ENCODE measurements around the gene LYRM2.

Gene LYRM2

DNA sequence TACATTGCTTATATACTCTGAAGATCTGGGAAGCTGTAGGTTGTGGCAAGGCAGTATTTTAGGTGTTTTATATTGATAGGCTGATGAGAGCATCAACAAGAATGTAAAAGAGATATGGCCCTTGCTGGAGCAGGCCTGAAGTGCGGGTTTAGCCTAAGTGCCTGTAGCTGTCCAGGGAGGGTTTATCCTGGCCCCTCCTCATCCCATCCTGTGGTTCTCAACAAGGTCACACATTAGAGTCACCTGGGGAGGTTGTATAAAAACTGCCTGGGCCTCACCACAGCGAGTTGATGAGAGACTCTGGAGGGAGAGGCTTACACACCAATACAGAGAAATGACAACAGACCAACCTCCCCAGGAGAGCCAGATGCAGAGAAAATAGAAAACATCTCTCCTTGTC is 48.4 kb downstream of the LYRM2 start:
- no peak for DNase-seq

DNA sequence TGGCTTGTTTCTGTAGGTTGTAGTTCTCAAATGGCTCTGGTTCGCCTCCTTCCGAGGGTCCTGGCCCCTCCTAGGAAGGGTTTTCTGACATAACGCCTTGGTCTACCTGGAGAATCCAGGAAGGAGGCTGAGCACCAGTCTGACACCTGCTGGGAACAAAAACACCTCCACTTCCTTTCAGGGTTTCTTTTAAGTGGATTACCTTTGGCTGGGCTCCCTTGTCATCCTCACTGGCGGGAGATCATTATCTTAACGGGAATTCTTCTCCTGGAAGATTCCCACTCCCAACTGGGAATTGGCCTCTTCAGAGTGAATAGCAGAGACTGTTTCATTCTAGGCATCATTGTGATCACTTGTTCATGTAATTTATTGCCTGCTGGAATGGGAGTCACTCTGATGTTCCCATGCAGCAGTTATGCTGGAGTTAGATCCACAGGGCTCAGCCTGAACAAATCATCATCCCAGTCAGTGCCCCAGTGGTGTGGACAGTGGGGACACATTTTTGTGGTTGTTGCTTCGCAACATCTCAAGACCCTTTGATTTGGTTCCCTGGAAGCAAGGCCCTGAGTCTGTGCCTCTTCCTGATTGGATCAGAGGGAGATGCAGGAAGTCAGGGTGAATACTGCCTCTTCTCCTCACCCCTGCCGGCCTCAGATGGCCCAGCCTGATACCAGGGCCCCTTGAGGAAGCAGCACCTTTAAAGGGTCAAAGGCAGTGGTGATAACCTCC is 49.1 kb downstream of the LYRM2 start:
- no peak for DNase-seq

DNA sequence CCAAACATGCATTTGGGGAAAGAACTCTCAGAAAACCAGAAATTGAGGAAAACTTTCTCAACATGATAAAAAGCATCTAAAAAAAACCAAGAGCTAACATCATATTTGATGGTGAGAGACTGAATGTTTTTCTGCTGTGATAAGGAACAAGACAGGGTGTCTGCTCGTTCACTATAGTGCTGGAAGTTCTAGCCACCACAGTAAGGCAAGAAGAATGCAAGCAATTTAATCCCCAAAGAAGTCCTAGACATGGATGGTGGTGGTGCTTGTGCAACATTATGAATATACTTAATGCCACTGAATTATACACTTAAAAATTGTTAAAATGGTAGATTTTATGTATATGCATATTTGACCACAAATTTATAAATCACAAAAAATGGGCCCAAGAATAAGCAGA is 53.4 kb downstream of the LYRM2 start:
- no peak for DNase-seq

DNA sequence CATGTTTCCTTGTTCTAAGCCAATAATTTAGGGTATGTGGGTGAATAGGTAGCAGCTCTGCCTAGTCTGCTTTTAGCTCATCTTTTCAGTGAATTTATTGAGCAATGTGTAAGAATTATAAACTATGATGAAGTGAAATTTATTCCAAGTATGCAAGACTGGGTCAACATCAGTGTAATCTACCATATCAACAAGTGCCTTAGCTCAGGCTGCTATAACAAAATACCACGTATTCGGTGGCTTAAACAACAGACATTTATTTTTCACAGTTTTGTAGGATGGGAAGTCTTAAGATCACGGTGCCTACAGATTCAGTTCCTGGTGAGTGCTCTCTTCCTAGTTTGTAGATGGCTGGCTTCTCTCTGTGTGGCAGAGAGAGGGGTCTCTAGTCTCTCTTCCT is 54.0 kb downstream of the LYRM2 start:
- DNase-seq = no peak

DNA sequence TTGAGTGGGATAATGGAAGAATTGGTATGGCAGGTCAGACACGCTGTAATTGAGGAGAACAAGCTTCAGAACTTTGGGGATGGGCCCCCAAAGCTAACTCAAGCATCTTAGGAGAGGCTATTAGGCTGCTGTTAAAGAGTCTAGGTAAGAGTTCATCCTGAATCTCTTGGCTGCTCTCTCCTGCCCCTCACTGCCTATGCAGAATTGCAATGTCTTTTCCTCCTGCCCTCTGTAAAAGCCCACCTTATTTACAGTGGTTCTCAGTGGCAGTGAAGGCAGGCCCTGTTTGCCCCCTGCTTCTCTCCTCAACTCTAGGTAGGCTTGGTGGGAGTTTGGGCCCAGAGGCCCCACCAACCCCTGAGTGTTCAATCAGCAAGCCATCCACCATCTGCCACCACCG is 55.0 kb downstream of the LYRM2 start:
- DNase-seq = no peak

DNA sequence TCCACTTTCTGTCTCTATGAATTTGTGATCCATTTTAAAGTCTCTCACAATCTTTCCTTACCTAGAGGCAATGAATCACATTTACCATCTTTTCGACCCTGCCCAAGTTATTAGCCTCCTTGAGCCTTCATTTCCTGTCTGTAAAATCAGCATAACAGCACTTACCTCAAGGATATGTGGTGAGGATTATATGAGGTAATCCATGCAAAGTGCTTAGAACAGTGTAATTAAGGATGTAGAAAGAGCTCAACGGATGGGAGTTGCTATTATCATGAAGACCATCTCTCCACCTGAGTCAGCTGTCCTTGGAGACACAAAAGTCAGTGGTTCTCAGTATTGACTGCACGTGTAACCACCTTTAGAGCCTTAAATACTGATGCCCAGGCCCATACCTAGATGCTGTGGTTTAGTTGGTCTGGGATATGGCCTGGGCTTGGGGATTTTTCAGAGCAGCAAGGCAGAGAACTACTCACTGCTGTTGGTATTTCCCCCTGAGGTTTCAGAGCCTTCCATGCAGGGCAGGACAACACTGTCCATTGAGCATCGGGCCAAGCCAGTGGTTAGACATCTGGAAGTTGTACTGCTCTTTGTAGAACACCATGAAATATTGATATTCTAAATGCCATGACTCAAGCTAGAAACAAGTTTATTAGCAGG is 55.8 kb downstream of the LYRM2 start:
- DNase-seq = no peak

DNA sequence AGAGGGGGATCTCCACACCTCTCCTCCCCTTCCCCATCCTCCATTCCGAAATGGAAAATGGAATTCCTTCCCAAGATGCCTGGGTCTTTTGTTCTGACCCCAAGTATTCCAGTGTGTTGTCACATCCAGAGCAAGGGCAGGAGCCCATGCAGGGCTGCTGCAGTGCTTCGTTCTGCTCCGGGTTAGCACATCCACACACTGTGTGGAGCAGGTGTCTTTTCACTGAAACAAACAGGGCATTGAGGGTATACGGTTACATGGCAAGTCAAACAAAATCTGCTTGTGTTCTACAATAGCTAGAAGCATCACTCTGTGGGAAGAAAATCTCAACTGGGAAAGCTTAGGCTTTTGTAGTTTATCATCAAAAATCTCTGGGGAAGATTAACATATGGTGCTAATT is 56.9 kb downstream of the LYRM2 start:
- no peak for DNase-seq

DNA sequence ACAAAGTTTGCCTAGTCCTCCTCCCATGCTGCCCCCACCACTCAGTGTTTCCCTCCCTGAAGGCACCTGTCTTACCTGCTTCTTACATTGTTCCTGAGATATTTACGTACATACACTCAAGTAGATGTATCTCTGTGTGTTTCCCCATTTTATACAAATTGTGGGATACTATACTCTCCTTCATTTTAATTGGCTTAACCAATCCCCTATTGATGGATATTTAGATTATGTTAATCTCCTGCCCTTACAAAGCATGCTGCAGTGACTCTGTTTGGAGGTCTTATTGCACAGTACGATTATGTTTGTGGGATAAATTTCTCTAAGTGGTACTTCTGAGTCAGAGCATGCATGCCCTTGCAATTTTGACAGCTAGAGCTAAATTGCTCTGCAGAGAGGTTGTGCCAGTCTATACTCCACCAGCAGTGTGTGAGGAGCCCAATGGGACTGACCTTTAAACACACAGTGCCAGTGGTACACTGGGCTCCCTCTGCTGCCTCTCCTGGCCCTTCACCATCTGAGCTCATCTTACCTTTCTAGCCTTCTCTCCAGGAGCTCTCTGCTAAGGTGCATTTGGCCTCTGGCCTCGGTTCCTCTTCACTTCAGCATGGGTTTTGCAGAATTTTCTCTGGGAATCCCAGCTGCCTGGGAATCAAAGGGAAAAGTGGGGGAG is 57.4 kb downstream of the LYRM2 start:
- DNase-seq = no peak

DNA sequence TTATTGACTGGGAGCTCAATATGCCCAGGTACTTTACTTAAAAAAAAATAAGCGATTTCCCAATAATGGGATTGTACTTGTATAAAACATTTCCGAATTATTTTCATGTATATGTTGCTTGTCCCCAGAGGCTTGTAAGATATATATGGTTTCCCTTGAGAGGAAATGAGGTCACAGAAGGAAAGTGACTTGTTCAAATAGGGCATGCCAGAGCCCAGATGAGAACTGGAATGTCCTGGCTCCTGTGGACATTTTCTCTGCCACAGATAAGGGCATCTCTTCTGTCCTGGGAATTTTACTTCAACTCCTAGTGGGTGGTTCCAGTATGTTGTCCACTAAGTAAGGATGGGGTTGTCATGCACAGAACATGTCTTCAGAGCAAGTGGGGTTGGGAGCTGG is 63.0 kb downstream of the LYRM2 start:
- no peak for DNase-seq

DNA sequence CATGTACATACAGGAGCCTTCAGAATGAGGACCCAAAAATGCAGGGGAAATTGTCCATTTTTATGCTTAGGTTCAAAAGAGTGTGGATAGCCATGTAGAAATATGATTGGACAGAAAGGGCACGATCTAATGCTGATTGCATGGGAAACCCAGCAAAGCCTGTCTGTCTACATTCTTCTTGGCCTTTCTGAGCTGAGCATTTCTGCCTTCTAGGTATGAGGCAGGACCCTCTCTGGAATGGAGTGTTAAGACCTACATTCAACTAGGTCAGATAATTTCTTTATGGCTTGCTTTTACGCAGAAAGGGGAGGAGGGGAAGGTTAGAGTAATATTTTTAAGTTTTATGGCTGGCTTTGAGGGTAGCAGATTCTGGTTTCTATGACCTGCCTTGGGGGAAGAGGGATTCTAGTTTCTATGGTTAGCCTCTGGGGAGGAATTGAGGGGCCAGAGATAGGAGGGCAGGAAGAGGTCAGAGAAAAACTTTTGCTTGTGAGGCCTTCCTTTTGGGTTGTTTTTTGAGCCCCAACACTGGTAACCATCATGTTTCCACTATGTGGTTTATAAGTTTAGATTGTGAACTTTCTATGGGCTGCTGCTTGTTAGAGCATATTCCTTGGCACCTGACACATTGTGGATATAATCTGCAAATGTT is 63.5 kb downstream of the LYRM2 start:
- no peak for DNase-seq

DNA sequence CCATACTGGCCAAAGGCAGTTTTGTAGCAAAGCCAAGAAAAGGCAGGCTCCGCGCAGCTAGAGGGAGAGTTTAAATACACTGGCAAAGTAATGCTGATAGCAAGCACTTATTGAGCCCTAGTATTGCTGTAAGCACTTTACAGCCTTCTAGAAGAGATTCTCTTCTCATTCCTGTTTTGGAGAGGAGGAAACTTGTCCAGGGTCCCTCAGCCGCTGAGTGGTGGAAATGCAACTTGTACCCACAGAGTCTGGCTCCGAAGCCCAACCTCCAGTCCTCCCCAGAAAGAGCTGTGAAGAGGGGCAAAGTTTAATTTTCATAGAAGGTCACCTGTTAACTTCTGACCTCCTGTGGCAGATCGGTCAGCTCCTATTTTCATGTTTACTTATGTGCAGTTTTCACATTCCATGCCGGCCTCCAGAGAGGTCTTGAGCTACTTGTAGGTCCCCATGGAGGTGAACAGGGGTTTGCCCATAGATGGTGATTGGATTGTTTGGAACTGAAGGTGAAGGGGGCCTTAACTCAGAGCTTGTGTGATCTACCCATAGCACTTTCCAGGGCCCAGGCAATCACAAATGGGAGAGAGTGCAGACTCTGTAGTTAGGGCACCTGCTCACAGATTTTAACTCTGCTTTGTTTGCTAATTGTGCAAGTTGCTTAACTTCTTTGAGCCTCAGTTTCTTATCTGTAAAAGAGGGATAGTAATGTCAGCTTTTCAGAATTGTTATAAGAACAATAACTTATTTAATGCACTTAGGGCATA is 70.7 kb downstream of the LYRM2 start:
- no peak for DNase-seq

DNA sequence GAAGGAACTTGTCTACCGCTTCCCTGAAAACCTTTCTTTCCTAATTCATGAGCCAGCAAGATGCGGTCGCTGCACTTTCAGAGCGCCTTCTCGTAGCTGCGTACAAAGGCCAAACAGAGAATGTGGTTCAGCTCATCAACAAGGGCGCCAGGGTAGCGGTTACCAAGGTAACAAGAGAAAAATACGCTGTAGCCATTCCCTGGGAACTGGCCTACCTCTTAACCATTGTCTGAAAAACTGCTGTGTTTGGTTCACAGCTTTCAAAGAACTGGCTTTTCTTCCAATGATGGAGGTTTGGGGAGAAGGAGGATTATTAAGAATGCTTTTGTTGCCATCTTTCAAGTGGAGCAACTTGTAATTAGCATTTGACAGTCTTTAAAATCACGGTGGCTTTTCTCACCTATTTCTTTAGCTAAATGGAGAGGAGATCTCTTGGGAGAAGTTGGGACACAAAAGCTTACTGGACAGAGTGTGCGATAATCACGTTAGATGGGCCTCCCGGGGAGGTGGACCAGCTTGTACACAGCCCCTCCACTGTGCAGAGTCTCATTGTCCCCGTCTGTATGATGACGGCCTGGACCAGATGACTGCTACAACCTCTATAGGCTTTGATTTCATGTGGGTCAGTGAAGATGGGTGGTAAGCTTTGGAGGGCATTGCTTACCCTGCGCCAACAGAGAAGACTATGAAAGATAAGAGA is 71.5 kb downstream of the LYRM2 start:
- peak in 1 of 2 donors; percentile 12 for DNase-seq

DNA sequence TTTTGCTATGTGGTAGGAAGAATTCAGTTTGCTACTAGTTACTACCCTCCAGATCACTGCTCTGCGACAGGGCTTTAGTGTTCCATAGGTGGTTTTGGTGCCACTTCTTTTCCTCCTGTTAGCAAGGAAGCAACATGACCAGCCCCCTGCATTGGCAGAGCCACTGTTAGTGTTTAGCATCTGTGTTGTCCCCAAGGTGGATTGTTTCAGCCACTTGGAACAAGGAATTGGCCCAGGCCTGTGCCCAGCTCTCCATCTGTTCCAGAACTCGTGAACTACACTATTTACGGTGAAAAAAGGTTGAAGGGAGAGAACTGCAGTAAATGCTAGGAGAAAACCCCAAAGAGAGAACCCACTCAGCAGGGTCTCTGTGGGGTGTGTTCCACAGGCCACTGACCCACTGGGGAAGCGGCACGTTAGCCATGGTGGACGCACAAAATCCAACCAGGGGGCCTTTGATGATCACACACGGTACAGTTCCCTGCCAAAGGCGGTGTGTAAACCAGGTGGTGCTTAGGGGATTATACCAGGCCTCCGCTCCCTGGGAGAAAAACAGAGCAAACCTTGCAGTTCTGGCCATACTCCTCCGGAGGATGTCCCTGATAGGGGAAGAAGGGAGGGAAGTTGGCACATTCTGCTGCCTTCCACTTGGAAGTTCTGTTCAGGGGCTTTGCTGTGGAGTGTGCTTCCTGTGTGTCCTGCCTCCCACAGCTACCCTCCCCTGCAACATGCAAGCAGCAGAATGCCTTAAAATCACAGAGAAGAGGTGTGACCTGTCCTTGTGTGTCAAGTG is 72.3 kb downstream of the LYRM2 start:
- DNase-seq = no peak

DNA sequence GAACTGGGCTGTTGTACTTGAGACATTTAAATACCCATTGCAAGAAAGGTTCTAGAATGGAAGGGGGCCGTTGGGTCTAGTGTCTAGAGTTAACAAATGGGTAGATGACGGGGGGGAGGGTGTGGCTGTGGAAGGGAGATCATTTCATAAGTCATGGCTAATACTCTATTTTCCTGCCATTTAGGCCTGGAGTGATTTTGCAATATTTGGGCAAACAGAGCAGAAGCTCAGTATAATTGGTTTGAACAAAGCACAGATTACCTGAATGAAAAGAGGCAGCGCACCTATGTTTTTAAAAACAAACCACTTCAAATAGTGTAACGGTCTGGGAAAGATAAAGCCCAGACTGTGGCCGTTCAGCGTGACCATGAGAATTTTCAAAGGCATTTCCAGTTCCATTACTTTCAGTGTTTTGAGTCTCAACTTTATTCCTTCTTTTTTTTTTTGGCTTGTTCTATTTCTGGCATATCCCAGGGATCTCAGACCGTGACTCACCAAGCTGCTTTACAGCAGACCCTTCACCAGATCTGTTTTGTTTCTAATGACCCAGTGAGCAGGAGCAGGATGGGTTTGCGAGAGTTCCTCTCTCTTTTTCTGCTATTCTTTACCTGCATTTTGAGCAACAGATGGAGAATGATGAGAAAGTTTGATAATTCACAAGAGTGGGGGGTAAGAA is 73.7 kb downstream of the LYRM2 start:
- no peak for DNase-seq

DNA sequence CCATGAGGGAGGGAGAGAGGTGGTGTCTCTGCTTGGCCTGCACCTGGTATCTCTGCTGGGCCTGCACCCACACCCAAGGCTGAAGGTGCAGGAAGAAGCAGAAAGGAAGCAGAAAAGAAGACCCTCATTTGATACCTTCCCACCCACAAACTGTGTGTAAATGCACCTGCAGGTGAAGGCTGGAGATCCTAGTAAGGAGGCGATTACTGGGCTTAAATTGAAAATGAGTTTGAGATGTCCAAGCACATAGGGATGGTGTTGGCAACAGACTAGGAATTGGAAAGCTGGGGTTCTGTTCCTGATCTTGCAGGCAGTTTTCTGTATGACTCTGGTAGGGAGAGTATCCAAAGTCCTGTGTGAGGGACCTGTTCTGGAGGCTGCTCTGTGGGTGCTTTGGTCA is 74.7 kb downstream of the LYRM2 start:
- DNase-seq = no peak

DNA sequence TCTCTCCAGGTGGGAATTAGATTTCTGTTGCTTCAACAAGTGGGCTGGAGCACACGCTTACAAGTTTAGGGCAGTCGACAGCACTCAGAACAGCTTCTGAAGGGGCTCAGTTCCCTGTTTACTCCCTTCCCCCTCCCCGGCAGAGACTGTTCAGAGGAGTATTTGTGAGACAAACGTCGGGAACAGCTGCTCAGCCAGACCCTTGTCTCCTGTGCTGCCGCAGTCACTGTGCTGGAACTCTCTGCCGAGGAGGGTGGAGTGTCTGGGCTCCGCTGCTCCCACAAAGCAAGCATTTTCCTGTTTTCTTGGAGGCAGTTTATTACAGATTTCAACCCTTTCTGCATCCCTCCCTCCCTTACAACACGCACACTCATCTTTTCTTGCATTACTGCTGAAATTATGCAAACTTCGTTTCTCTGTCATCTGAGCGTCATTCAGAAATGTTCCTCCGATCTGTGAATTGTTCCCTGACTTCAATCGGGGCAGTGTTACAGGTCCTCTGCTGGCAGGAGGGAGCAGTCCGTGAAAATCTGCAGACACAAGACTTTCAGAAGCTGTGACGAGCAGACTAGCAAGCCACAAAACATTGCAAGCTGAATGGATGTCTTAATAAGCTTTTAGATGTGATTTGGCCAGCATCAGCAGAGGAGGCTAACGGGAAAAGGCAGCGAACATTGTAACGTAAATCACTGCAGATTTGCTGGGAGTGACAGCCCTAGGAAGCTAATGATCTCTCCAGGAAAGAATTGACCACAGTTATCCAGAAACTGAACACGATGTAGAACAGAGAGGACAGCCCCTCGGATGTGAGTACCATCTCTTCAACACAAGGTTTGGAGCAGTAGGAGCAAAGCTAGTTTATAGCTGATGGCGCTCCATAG is 76.2 kb downstream of the LYRM2 start:
- DNase-seq = peak; percentile 45 to 65

DNA sequence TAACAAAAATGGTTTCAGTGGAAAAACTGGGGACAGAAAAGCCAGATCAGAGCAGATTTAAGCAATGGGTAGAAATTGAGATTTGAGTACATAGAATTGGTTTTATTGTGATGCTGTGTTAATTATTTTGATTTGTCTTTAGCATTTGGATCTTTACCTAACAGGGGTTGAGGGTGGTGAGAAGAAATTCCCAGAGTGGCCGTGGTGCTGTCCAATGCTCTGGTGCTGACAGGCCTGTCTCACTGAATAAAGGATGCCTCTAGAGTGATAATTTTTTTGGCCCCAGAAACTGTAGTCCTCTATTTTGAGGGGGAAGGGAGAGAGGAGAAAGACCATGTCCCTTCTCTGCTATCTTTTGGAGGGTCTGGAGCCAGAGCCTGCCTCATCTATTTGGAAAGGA is 79.1 kb downstream of the LYRM2 start:
- no peak for DNase-seq

DNA sequence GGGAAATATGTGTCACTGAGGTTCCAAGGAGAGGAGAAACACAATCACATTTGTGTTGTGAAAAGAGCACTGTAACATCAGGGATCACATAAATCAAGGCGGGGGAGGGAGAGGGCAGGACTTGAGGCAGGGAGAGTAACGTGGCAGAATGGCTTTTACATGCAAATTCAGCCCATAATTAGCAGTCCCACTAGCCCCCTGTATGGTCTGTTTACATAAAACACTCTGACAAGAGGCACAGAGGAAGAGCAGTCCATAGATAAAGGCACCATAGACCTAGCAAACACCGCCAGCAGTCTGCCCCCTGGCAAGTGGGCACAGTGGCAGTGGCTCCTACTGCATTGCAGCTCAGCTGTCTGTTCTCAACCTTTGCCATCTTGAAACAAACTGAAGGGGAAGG is 82.7 kb downstream of the LYRM2 start:
- DNase-seq = no peak

DNA sequence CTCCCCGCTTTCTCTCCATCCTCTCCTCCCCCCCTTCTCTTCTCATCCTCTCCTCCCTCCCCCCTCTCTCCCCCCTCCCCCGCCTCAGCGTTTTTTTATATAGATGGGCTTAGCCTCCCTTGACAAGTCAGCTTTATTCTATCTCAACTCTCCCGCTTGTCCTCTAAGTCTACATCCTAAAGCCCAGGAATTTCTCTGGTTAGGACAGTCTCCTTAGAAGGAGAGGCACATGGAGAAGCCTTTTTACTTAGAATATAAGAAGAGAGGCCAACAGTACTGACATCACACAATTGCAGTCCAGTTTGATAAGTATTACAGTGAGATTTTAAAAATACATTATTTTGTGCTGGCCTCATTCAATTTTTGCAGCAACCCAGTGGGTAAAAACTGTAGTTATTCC is 83.5 kb downstream of the LYRM2 start:
- no peak for DNase-seq

DNA sequence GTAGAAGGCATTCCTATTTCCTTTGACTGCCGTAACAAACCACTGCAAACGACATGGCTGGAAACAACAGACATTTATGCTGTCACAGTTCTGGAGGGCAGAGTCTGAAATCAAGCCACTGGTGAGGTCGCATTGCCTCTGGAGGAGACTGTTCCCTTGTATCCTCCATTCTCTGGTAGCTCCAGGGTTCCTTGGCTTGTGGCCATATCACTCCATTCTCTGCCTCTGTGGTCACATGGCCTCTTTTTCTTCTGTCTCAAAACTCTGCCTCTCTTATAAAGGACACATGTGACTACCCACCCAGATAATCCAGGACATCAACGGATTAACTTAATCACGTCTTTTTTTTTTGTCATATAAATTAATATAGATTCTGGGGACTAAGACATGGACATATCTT is 84.4 kb downstream of the LYRM2 start:
- DNase-seq = no peak

Data from hippocampal formation (tissue), 2 donors.